Fibroblast of lung (primary cell): ENCODE measurements around the gene CENPP.

Experiments used
- EZH2 ChIP-seq: IDR thresholded peaks from 2 replicates; pipeline ENCODE4 v1.5.1; 2012; ENCODE audit warnings: low read length, control low read depth, mild to moderate bottlenecking; ENCODE audit errors: missing control alignments
- TF ChIP-seq, protein P1 (sequence below), 2 donors: IDR thresholded peaks in 1 of 2; conservative IDR thresholded peaks in 1 of 2; 1 replicate in 1 of 2; 2 replicates in 1 of 2; pipeline ENCODE4 v1.5.1; 2011 to 2012; ENCODE audit warnings: low read length in 2 of 2, control low read depth in 1 of 2, inconsistent platforms in 1 of 2, low read depth in 1 of 2, mild to moderate bottlenecking in 1 of 2

- TF ChIP-seq, protein P1, sequence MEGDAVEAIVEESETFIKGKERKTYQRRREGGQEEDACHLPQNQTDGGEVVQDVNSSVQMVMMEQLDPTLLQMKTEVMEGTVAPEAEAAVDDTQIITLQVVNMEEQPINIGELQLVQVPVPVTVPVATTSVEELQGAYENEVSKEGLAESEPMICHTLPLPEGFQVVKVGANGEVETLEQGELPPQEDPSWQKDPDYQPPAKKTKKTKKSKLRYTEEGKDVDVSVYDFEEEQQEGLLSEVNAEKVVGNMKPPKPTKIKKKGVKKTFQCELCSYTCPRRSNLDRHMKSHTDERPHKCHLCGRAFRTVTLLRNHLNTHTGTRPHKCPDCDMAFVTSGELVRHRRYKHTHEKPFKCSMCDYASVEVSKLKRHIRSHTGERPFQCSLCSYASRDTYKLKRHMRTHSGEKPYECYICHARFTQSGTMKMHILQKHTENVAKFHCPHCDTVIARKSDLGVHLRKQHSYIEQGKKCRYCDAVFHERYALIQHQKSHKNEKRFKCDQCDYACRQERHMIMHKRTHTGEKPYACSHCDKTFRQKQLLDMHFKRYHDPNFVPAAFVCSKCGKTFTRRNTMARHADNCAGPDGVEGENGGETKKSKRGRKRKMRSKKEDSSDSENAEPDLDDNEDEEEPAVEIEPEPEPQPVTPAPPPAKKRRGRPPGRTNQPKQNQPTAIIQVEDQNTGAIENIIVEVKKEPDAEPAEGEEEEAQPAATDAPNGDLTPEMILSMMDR (conservative IDR thresholded peaks at IDR 0.05 in 1 of 2, IDR thresholded peaks at IDR 0.05 in 1 of 2; ENCODE audit: low read depth in 1 of 2, low read length in 2 of 2), result no peak
- TF ChIP-seq EZH2, result no peak
Measured at GRCh38 chr9:92457576-92457975, 131.8 kb downstream of the CENPP start.
